Measurements from ENCODE around the gene ANAPC5. TPM values are rescaled to one million over a fixed set of nuclear protein-coding genes. Genes with fewer than 3 reads are reported as not detected.

Gene ANAPC5
- total RNA-seq, 1 donor from 2014 or later: 86.0 TPM

GRCh38 chr12:121398355-121398754 is 46.1 kb upstream of the ANAPC5 start:
- Mint-ChIP-seq H3K27me3 (ENCODE audit: unreplicated experiment) (peaks cover 5% of the 10 kb centered on the region), H3K4me3 (ENCODE audit: unreplicated experiment) (peak overlapping the region; percentile 97), H3K36me3 (ENCODE audit: unreplicated experiment) (no peaks in the 10 kb centered on the region), H3K4me1 (ENCODE audit: low read depth, unreplicated experiment) (peaks cover 9% of the 10 kb centered on the region), H3K27ac (ENCODE audit: unreplicated experiment) (no peak overlapping the region), H3K9me3 (ENCODE audit: unreplicated experiment) (peaks cover 4% of the 10 kb centered on the region)
- TF ChIP-seq CTCF (IDR thresholded peaks at IDR 0.05; ENCODE audit: partially characterized antibody, unreplicated experiment): no peak
- DNase-seq: no peak

- H3K27me3 Mint-ChIP-seq (ENCODE audit: unreplicated experiment): peaks cover 5% of the 10 kb centered on the region
- DNase-seq: no peak
- TF ChIP-seq CTCF (IDR thresholded peaks at IDR 0.05; ENCODE audit: partially characterized antibody, unreplicated experiment): no peak
- no peaks in the 10 kb centered on the region for H3K36me3 Mint-ChIP-seq (ENCODE audit: unreplicated experiment)
- no peak overlapping the region for H3K27ac Mint-ChIP-seq (ENCODE audit: unreplicated experiment)
- H3K4me3 Mint-ChIP-seq (ENCODE audit: unreplicated experiment): no peak overlapping the region
- H3K4me1 Mint-ChIP-seq (ENCODE audit: low read depth, unreplicated experiment): peaks cover 9% of the 10 kb centered on the region
- peaks cover 4% of the 10 kb centered on the region for H3K9me3 Mint-ChIP-seq (ENCODE audit: unreplicated experiment)
Measured at GRCh38 chr12:121397521-121397920, 45.3 kb upstream of the ANAPC5 start.

GRCh38 chr12:121392325-121392716 is 40.1 kb upstream of the ANAPC5 start:
- peaks cover 1% of the 10 kb centered on the region for H3K9me3 Mint-ChIP-seq (ENCODE audit: unreplicated experiment)
- no peaks in the 10 kb centered on the region for H3K4me1 Mint-ChIP-seq (ENCODE audit: low read depth, unreplicated experiment)
- H3K4me3 Mint-ChIP-seq (ENCODE audit: unreplicated experiment): no peak overlapping the region
- no peak for TF ChIP-seq CTCF (IDR thresholded peaks at IDR 0.05; ENCODE audit: partially characterized antibody, unreplicated experiment)
- no peaks in the 10 kb centered on the region for H3K36me3 Mint-ChIP-seq (ENCODE audit: unreplicated experiment)
- H3K27ac Mint-ChIP-seq (ENCODE audit: unreplicated experiment): no peak overlapping the region
- DNase-seq: no peak
- peaks cover 7% of the 10 kb centered on the region for H3K27me3 Mint-ChIP-seq (ENCODE audit: unreplicated experiment)

GRCh38 chr12:121391619-121392324 is 39.6 kb upstream of the ANAPC5 start:
- no peak overlapping the region for H3K4me3 Mint-ChIP-seq (ENCODE audit: unreplicated experiment)
- H3K4me1 Mint-ChIP-seq (ENCODE audit: low read depth, unreplicated experiment): no peaks in the 10 kb centered on the region

More at GRCh38 chr12:121391619-121392324, 39.6 kb upstream of the ANAPC5 start:
- Mint-ChIP-seq H3K9me3 (ENCODE audit: unreplicated experiment) (peaks cover 1% of the 10 kb centered on the region), H3K27ac (ENCODE audit: unreplicated experiment) (no peak overlapping the region), H3K27me3 (ENCODE audit: unreplicated experiment) (peaks cover 7% of the 10 kb centered on the region), H3K36me3 (ENCODE audit: unreplicated experiment) (no peaks in the 10 kb centered on the region)
- no peak for DNase-seq
- TF ChIP-seq CTCF (IDR thresholded peaks at IDR 0.05; ENCODE audit: partially characterized antibody, unreplicated experiment): no peak

Data from glutamatergic neuron (in vitro differentiated cells).